Measurements from ENCODE around the gene PDCD11. TPM values are rescaled to one million over a fixed set of nuclear protein-coding genes. Genes with fewer than 3 reads are reported as not detected.

Gene PDCD11
- total RNA-seq, 2 donors from 2014 or later = 10.7 to 23.0 TPM

DNA sequence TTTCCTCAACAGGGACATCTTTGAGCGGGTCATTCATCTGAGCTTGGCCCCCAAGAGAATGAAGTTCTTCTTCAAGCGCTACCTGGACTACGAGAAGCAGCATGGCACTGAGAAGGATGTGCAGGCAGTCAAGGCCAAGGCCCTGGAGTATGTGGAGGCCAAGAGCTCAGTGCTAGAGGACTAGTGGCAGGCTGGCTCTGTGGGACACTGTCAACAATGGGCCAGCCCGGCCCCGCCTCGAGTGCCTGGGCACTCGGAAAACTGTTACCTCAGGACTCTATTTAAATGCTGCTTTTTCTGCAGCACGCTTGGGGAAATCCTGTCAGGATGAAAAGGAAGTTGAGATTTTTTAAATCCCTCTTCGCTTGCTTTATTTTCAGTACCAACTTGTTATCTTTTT, 48.9 kb downstream of the PDCD11 start:
- Histone ChIP-seq H3K27me3 (replicated peaks; ENCODE audit: insufficient read depth) (no peaks in the 10 kb centered on the region), H3K9me3 (no peaks in the 10 kb centered on the region), H3K4me3 (no peak overlapping the region), H3K36me3 (peaks cover 57% of the 10 kb centered on the region), H3K4me1 (ENCODE audit: control insufficient read depth in 1 of 2, low read depth in 2 of 2) (peaks cover 61 to 71% of the 10 kb centered on the region in 2 donors), H3K27ac (peak overlapping the region; percentile 87 to 96)
- TF ChIP-seq, protein P1, sequence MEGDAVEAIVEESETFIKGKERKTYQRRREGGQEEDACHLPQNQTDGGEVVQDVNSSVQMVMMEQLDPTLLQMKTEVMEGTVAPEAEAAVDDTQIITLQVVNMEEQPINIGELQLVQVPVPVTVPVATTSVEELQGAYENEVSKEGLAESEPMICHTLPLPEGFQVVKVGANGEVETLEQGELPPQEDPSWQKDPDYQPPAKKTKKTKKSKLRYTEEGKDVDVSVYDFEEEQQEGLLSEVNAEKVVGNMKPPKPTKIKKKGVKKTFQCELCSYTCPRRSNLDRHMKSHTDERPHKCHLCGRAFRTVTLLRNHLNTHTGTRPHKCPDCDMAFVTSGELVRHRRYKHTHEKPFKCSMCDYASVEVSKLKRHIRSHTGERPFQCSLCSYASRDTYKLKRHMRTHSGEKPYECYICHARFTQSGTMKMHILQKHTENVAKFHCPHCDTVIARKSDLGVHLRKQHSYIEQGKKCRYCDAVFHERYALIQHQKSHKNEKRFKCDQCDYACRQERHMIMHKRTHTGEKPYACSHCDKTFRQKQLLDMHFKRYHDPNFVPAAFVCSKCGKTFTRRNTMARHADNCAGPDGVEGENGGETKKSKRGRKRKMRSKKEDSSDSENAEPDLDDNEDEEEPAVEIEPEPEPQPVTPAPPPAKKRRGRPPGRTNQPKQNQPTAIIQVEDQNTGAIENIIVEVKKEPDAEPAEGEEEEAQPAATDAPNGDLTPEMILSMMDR (IDR thresholded peaks at IDR 0.05) = no peak
- DNase-seq (ENCODE audit: low spot score) (no peak), ATAC-seq (ENCODE audit: insufficient number of reproducible peaks, low FRiP score, low read depth) (no peak)

DNA sequence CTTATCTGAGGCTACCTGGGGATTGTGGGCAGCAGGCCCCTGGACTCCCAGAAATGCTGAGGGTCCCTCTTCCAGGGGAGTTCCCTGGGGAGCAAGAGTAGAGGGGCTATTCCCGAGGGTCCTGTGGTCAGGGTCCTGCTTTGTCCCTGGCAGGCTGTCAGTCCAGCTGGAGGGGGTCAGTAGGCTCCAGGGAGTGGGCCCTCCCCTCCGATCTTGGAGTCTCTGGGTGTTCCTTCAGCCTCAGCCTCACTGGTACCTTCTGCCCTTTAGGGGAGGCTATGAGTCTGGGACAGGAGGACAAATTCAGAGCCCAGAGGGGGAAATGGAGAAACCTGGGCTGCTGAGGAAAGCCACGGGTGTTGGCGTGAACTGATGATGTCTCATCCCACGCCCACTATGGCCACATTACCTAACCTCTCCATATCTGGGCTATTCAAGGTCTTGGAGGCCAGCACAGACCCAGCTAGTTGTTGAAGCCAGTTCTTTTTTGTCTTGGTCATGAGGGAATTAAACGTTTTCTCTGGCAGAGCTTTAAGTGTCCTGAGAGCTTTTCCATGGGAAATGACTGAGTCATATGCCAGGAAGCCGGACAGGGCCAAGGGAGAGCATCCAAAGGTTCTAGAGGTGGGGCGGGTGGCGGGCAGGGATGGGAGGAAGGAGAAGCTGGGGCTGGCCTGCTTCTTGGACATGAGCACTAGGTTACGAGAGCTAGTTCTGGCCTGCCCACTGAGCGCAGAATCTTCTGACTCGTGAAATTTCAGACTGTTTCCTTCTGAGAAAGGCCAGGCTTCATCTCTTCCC, 49.5 kb downstream of the PDCD11 start:
- H3K27ac ChIP-seq = peak overlapping the region; percentile 87 to 96
- TF ChIP-seq, protein P1 (IDR thresholded peaks at IDR 0.05) = no peak
- H3K27me3 ChIP-seq (replicated peaks; ENCODE audit: insufficient read depth) = no peaks in the 10 kb centered on the region
- peaks cover 52% of the 10 kb centered on the region for H3K36me3 ChIP-seq
- ATAC-seq (ENCODE audit: insufficient number of reproducible peaks, low FRiP score, low read depth) (peak; percentile 89), DNase-seq (ENCODE audit: low spot score) (peak; percentile 73)
- no peak overlapping the region for H3K4me3 ChIP-seq
- H3K9me3 ChIP-seq = no peaks in the 10 kb centered on the region
- H3K4me1 ChIP-seq (ENCODE audit: control insufficient read depth in 1 of 2, low read depth in 2 of 2) = peaks cover 65 to 75% of the 10 kb centered on the region in 2 donors

DNA sequence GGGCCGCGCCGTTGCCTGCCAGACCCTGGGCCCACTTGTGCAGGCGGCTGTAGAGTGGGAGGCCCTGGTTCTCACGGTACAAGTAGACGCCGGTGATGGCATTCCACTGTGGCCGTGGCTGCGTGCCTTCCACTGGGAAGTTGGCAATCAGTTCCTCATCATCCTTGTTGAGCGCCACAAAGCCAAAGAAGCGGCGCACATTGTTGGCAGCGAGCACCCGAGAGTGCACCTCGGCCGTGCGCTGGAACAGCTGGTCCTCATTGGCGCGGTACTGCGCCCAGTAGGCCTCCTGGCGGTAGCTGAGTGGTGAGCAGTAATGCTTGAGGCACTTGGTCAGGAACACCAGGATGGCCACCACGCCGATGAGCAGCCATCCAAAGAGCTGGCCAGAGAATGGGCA, 50.8 kb downstream of the PDCD11 start:
- Histone ChIP-seq H3K27me3 (replicated peaks; ENCODE audit: insufficient read depth) (no peaks in the 10 kb centered on the region), H3K4me3 (no peak overlapping the region), H3K36me3 (peaks cover 47% of the 10 kb centered on the region), H3K4me1 (ENCODE audit: control insufficient read depth in 1 of 2, low read depth in 2 of 2) (peaks cover 57 to 66% of the 10 kb centered on the region in 2 donors), H3K9me3 (no peaks in the 10 kb centered on the region), H3K27ac (peak overlapping the region; percentile 73 to 96)
- ATAC-seq (ENCODE audit: insufficient number of reproducible peaks, low FRiP score, low read depth) (no peak), DNase-seq (ENCODE audit: low spot score) (no peak)
- TF ChIP-seq, protein P1 (IDR thresholded peaks at IDR 0.05) = no peak

DNA sequence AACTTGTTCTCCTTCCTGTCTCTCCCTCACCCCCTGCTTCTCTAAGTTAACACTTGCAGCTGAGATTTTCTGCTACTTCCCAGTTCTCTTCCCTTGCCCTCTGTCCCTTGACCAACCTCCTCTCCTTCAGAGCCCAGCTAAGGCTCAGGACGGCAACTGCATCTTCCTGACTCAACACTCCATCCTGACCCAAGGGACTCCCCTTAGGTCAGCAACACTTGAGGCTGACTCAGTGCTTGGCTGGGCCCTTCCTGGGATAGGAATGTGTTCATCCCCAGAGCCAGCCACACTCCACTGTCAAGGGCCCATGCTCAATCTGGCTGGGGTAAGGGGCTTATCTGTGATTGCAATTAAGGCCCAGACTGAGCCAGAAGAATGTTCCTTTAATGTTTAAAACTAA, 52.3 kb downstream of the PDCD11 start:
- Histone ChIP-seq H3K27ac (peak overlapping the region; percentile 73 to 96), H3K4me3 (peak overlapping the region; percentile 91), H3K4me1 (ENCODE audit: control insufficient read depth in 1 of 2, low read depth in 2 of 2) (peaks cover 59 to 72% of the 10 kb centered on the region in 2 donors), H3K27me3 (replicated peaks; ENCODE audit: insufficient read depth) (no peaks in the 10 kb centered on the region), H3K36me3 (peaks cover 37% of the 10 kb centered on the region), H3K9me3 (no peaks in the 10 kb centered on the region)
- ATAC-seq (ENCODE audit: insufficient number of reproducible peaks, low FRiP score, low read depth) (peak; percentile 44), DNase-seq (ENCODE audit: low spot score) (no peak)
- TF ChIP-seq, protein P1 (IDR thresholded peaks at IDR 0.05) = no peak

DNA sequence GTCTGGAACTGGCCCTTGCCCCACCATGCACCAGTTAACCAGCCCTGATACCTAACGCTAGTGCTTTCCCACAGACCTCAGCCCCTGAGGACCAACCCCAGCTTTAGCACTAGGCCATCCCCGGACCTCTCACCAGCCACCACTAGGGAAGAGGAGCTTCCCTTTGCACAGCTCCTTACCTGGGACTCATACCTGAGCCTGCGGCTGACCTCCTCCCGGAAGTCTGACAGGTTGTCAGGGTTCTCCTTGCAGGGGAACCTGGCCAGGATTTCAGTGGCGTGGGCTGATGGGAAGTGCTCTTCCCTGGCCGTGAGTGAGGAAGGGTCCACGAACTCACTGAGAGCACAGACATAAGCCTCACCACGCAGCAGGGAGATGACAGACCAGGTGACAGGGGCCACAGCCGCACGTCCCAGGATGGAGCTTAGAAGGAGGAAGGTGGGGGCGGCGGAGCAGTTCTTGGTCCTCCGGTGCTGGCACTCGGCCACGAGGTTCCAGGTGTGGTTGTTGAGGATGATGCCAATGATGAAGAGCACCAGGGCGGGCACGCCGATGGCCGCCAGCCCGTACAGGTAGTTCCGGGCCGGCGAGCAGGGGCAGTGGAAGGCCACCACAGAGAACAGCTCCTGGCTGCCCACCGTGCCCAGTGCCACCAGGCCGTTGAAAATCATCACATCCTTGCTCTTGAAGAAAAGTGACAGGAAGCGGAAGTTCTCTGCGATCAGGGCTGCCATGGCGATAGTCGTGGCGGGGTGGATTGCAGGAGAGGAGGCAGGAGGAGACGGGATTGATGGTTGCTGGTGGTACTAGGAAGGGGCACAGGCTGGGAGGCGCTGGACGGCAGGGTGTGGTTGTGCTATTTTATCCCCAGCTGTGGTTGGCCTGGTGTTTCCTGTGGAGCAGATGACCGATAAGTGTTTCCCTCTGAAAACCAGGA, 53.0 kb downstream of the PDCD11 start:
- Histone ChIP-seq H3K36me3 (peaks cover 30% of the 10 kb centered on the region), H3K4me3 (peak overlapping the region; percentile 91), H3K27me3 (replicated peaks; ENCODE audit: insufficient read depth) (no peaks in the 10 kb centered on the region), H3K9me3 (no peaks in the 10 kb centered on the region), H3K27ac (peak overlapping the region; percentile 93 to 96), H3K4me1 (ENCODE audit: control insufficient read depth in 1 of 2, low read depth in 2 of 2) (peaks cover 59 to 68% of the 10 kb centered on the region in 2 donors)
- TF ChIP-seq, protein P1 (IDR thresholded peaks at IDR 0.05) = no peak
- DNase-seq (ENCODE audit: low spot score) (no peak), ATAC-seq (ENCODE audit: insufficient number of reproducible peaks, low FRiP score, low read depth) (no peak)

Measured in thoracic aorta (tissue), 2 donors.